Prostate gland (tissue), 2 donors: Measurements from ENCODE around the gene ZNF639.

ENCODE experiments used
- CTCF ChIP-seq, 4 experiments: fragments of 200-600 bp in 2 of 4; fragments of 450-650 bp in 2 of 4; sonication (generic) in 2 of 4; IDR thresholded peaks; 1 replicate in 3 of 4; 2 replicates in 1 of 4; pipeline ENCODE4 v1.5.1; 2016 to 2019; ENCODE audit warnings: antibody characterized with exemption in 4 of 4, mild to moderate bottlenecking in 2 of 4, moderate library complexity in 2 of 4
- POLR2AphosphoS5 ChIP-seq: sonication (generic); formaldehyde crosslinking; IDR thresholded peaks from one replicate; pipeline ENCODE4 v1.6.1; 2017; ENCODE audit warnings: antibody characterized with exemption

GRCh38 chr3:179355996-179356395 is 33.2 kb downstream of the ZNF639 start:
- TF ChIP-seq CTCF (IDR thresholded peaks at IDR 0.05): no peak
- TF ChIP-seq POLR2AphosphoS5: no peak
